SK-N-SH treated with all-trans-retinoic acid at 6 μM for 48 hours (cell line): ENCODE measurements around the gene HERPUD2.

Source experiments
- ATAC-seq: fragments of 200-7000 bp; cut with Tn5 transposase; 3 replicates; pipeline ENCODE4 v1.9.1; 2020; ENCODE audit warnings: mild to moderate bottlenecking, moderate library complexity
- ARNTL ChIP-seq: fragments of 450-650 bp; formaldehyde crosslinking; IDR thresholded peaks from 2 replicates; pipeline ENCODE4 v1.5.0; 2020; ENCODE audit warnings: low read depth, mild to moderate bottlenecking, moderate library complexity, borderline replicate concordance
- BACH2 ChIP-seq: fragments of 250-450 bp; sonication (Bioruptor Pico); IDR thresholded peaks from 2 replicates; pipeline ENCODE4 v1.9.0; 2021; ENCODE audit warnings: mild to moderate bottlenecking, borderline replicate concordance
- CREB5 ChIP-seq: fragments of 250-450 bp; sonication (Bioruptor Pico); IDR thresholded peaks from 2 replicates; pipeline ENCODE4 v1.5.1; 2020; ENCODE audit warnings: low read depth, mild to moderate bottlenecking, moderate library complexity
- CSDC2 ChIP-seq: fragments of 250-450 bp; sonication (Bioruptor Pico); IDR thresholded peaks from 2 replicates; pipeline ENCODE4 v1.5.0; 2020; ENCODE audit warnings: mild to moderate bottlenecking, moderate library complexity
- CSRNP3 ChIP-seq: fragments of 250-450 bp; sonication (Bioruptor Pico); IDR thresholded peaks from 2 replicates; pipeline ENCODE4 v1.5.1; 2021; ENCODE audit warnings: mild to moderate bottlenecking, moderate library complexity
- ESRRG ChIP-seq: fragments of 250-450 bp; sonication (Bioruptor Pico); IDR thresholded peaks from 2 replicates; pipeline ENCODE4 v1.6.1; 2021; ENCODE audit warnings: mild to moderate bottlenecking
- GLIS3 ChIP-seq: fragments of 250-450 bp; sonication (Bioruptor Pico); IDR thresholded peaks from 2 replicates; pipeline ENCODE4 v1.5.0; 2020; ENCODE audit warnings: mild to moderate bottlenecking, moderate library complexity
- ISL1 ChIP-seq: fragments of 250-450 bp; sonication (Bioruptor Pico); IDR thresholded peaks from 2 replicates; pipeline ENCODE4 v2.1.2; 2022; ENCODE audit warnings: mild to moderate bottlenecking, moderate library complexity
- OSR1 ChIP-seq: fragments of 250-450 bp; sonication (Bioruptor Pico); IDR thresholded peaks from 2 replicates; pipeline ENCODE4 v1.8.0; 2022; ENCODE audit warnings: moderate library complexity, mild to moderate bottlenecking, inconsistent platforms
- PATZ1 ChIP-seq: fragments of 250-450 bp; sonication (Bioruptor Pico); IDR thresholded peaks from 2 replicates; pipeline ENCODE4 v1.8.0; 2020; ENCODE audit warnings: mild to moderate bottlenecking, moderate library complexity, borderline replicate concordance
- PPARA ChIP-seq: fragments of 250-450 bp; sonication (Bioruptor Pico); IDR thresholded peaks from 2 replicates; pipeline ENCODE4 v1.5.0; 2020; ENCODE audit warnings: mild to moderate bottlenecking, borderline replicate concordance
- RARB ChIP-seq: fragments of 250-450 bp; sonication (Bioruptor Pico); IDR thresholded peaks from 2 replicates; pipeline ENCODE4 v1.8.0; 2021; ENCODE audit warnings: mild to moderate bottlenecking, moderate library complexity
- TCF4 ChIP-seq: fragments of 250-450 bp; sonication (Bioruptor Pico); IDR thresholded peaks from 2 replicates; pipeline ENCODE4 v1.8.0; 2021; ENCODE audit warnings: mild to moderate bottlenecking, moderate library complexity, borderline replicate concordance
- TOX ChIP-seq: fragments of 250-450 bp; sonication (Bioruptor Pico); IDR thresholded peaks from 2 replicates; pipeline ENCODE4 v1.8.0; 2021; ENCODE audit warnings: mild to moderate bottlenecking, moderate library complexity, borderline replicate concordance
- TSHZ2 ChIP-seq: fragments of 250-450 bp; sonication (Bioruptor Pico); IDR thresholded peaks from 2 replicates; pipeline ENCODE4 v1.5.0; 2020; ENCODE audit warnings: mild to moderate bottlenecking, moderate library complexity
- ZC3H10 ChIP-seq: fragments of 250-450 bp; sonication (Bioruptor Pico); IDR thresholded peaks from 2 replicates; pipeline ENCODE4 v1.5.1; 2021; ENCODE audit warnings: mild to moderate bottlenecking, moderate library complexity
- ZFP3 ChIP-seq: fragments of 250-450 bp; sonication (Bioruptor Pico); IDR thresholded peaks from 2 replicates; pipeline ENCODE4 v1.5.0; 2020; ENCODE audit warnings: mild to moderate bottlenecking, moderate library complexity
- ZNF565 ChIP-seq: fragments of 450-650 bp; formaldehyde crosslinking; conservative IDR thresholded peaks from 2 replicates; pipeline ENCODE4 v1.5.0; 2020; ENCODE audit warnings: low read depth, mild to moderate bottlenecking, moderate library complexity
- ZNF70 ChIP-seq: fragments of 450-650 bp; formaldehyde crosslinking; IDR thresholded peaks from 2 replicates; pipeline ENCODE4 v1.5.0; 2020; ENCODE audit warnings: mild to moderate bottlenecking, moderate library complexity
- ZNF8 ChIP-seq: fragments of 450-650 bp; formaldehyde crosslinking; IDR thresholded peaks from 2 replicates; pipeline ENCODE4 v1.5.0; 2020; ENCODE audit warnings: mild to moderate bottlenecking, moderate library complexity

Gene HERPUD2

GRCh38 chr7:35707422-35707821 lies 12.5 kb upstream of the HERPUD2 start:
- peak; percentile 27; the same call in 1 of the 3 replicates for ATAC-seq
- TF ChIP-seq PPARA (CRISPR knock-in tag) (no peak), PATZ1 (CRISPR knock-in tag) (no peak), GLIS3 (CRISPR knock-in tag) (no peak), ZC3H10 (no peak), CSRNP3 (CRISPR knock-in tag) (no peak), ISL1 (CRISPR knock-in tag) (no peak), RARB (no peak), ARNTL (CRISPR knock-in tag) (no peak), OSR1 (CRISPR knock-in tag) (no peak), ESRRG (CRISPR knock-in tag) (no peak), TSHZ2 (no peak), ZNF70 (CRISPR knock-in tag) (no peak), TCF4 (CRISPR knock-in tag) (no peak), BACH2 (CRISPR knock-in tag) (no peak), ZNF8 (CRISPR knock-in tag) (no peak), CREB5 (no peak), TOX (no peak), ZNF565 (no peak)

GRCh38 chr7:35705932-35706461 lies 11.1 kb upstream of the HERPUD2 start:
- peak; percentile 11; the same call in 2 of the 3 replicates for ATAC-seq
- TF ChIP-seq ISL1 (CRISPR knock-in tag): 0 out of 2 replicates have a peak, but pooled peaks have one; percentile 20
- TF ChIP-seq ZFP3 (CRISPR knock-in tag): no peak

GRCh38 chr7:35704261-35704660 lies 9.3 kb upstream of the HERPUD2 start:
- TF ChIP-seq CSRNP3 (CRISPR knock-in tag) (no peak), TCF4 (CRISPR knock-in tag) (no peak), PPARA (CRISPR knock-in tag) (no peak), CSDC2 (no peak), TOX (no peak), TSHZ2 (no peak), ISL1 (CRISPR knock-in tag) (no peak), PATZ1 (CRISPR knock-in tag) (no peak)
- TF ChIP-seq, all 23 proteins: peak for 0
- ATAC-seq: no peak
